Heart left ventricle (tissue), 16 donors: ENCODE results near the gene BBS4. TPM values are rescaled to one million over a fixed set of nuclear protein-coding genes. Genes with fewer than 3 reads are reported as not detected.

Source experiments
- ATAC-seq, 4 donors: fragments of 200-7000 bp; cut with Tn5 transposase; one replicate each; pipeline ENCODE4 v1.9.1; 2020 to 2022; ENCODE audit warnings: moderate library complexity in 4 of 4, mild to moderate bottlenecking in 3 of 4, moderate number of reproducible peaks in 1 of 4
- DNase-seq, 5 donors: peaks; one replicate each; pipeline ENCODE4 v3.0.0-alpha.2; 2020
- H3K27ac ChIP-seq, 12 donors: fragments of 200-600 bp; sonication (generic) in 4 of 12; one replicate each; pipeline versions ENCODE4 v1.5.0 to v1.8.0; 2016 to 2022; ENCODE audit warnings: mild to moderate bottlenecking in 2 of 12
- H3K27me3 ChIP-seq, 9 donors: fragments of 200-600 bp; sonication (generic) in 2 of 9; one replicate each; pipeline versions ENCODE4 v1.5.1 to v1.8.0; 2016 to 2022; ENCODE audit warnings: mild to moderate bottlenecking in 3 of 9
- H3K36me3 ChIP-seq, 9 donors: fragments of 200-600 bp; sonication (generic) in 2 of 9; one replicate each; pipeline versions ENCODE4 v1.5.0 to v1.8.0; 2018 to 2022; ENCODE audit warnings: mild to moderate bottlenecking in 2 of 9
- H3K4me1 ChIP-seq, 12 donors: fragments of 200-600 bp; sonication (generic) in 4 of 12; one replicate each; pipeline versions ENCODE4 v1.5.0 to v1.8.0; 2016 to 2022; ENCODE audit warnings: mild to moderate bottlenecking in 3 of 12
- H3K4me3 ChIP-seq, 12 donors: fragments of 200-600 bp; sonication (generic) in 4 of 12; one replicate each; pipeline versions ENCODE4 v1.5.0 to v1.8.0; 2017 to 2022; ENCODE audit warnings: mild to moderate bottlenecking in 9 of 12, moderate library complexity in 4 of 12
- H3K9me3 ChIP-seq, 12 donors: fragments of 200-600 bp; sonication (generic) in 4 of 12; one replicate each; pipeline versions ENCODE4 v1.5.0 to v1.8.0; 2016 to 2022; ENCODE audit warnings: mild to moderate bottlenecking in 1 of 12
- CTCF ChIP-seq, 12 donors: fragments of 200-600 bp; sonication (generic) in 4 of 12; IDR thresholded peaks; one replicate each; pipeline versions ENCODE4 v1.5.0 to v1.8.0; 2018 to 2022; ENCODE audit warnings: antibody characterized with exemption in 12 of 12, mild to moderate bottlenecking in 5 of 12
- POLR2A ChIP-seq, 2 donors: fragments of 450-650 bp; IDR thresholded peaks; one replicate each; pipeline ENCODE4 v1.6.1; 2017; ENCODE audit warnings: antibody characterized with exemption in 2 of 2, mild to moderate bottlenecking in 2 of 2, moderate library complexity in 2 of 2
- WGBS, 4 donors: extraction: QIAGEN DNeasy Blood & Tissue Kit in 2 of 4; methylation state at CpG; one replicate each; pipeline versions ENCODE4 v1.1.5 to v1.1.7; 2013 to 2018; 5-methylcytosine and 5-hydroxymethylcytosine counted together
- intact Hi-C, 10 donors: fragments of 100-400 bp; cut with DNase I; formaldehyde crosslinking; loops; one replicate each; pipeline versions ENCODE4 v1.11.1 to v1.14.2; 2022
- polyA plus RNA-seq, 2 donors: library from polyadenylated mRNA; stranded (reverse); fragments of 200-250 nt; gene quantifications; one replicate each; pipeline ENCODE4 v1.2.3, GENCODE V29; 2013
- total RNA-seq, 9 donors: library from RNA; depleted of rRNA in 2 of 9; stranded (reverse); fragments of >200 nt in 2 of 9; fragmentation: NEBNext Ultra II Directional in 3 of 9; extraction: Animal tissue kit (Norgen Biotek cat#: 25700) in 3 of 9; gene quantifications; one replicate each; pipeline versions ENCODE4 v1.1.0 to v1.2.4, GENCODE V29; 2016 to 2023
- donor health status: ischemic (EF 13 %, LVEDD 7.1; RV severe dilation, severe dysfunction).
- donor health status: healthy with polysubstance abuse.
- donor health status: DM: no; HTN: yes; CAD: no.
- donor health status: DM: no; HTN: no; CAD: no.
- donor health status: ischemic (EF 25% LVEDD 6.9; RV normal size, moderate dysfunction).
- donor health status: ischemic (EF 25% LVEDD 5.7; RV mildly dilated, moderate dysfunction).
- donor health status: healthy.
- donor health status: DM: yes; HTN: yes; CAD: no.
- donor health status: ischemic (EF 35%, LVEDD 5.7; RV mildly dilated, moderate dysfunction).
- donor health status: nonischemic (EF 11% LVEDD 7.7; RV severe dilation, severe dysfunction).
- donor health status: DM: yes; HTN: yes; CAD: no.
- donor health status: PGD.
- donor health status: ischemic (EF 29% LVEDD 5.4; RV normal size, mild dysfunction).
- donor health status: nonischemic (EF 23%, LVEDD 6.1; RV moderate dilation, normal function).

Gene BBS4
- total and polyA plus RNA-seq, 11 donors = 5.5 to 19.4 (median 12.7) TPM

- peaks cover 0 to 24% (median 10%) of the 10 kb centered on the region in 12 donors for H3K9me3 ChIP-seq
These were observed 78.6 kb downstream of the BBS4 start for GRCh38 chr15:72764656-72765055.

GRCh38 chr15:72766025-72766424 lies 80.0 kb downstream of the BBS4 start:
- H3K36me3 ChIP-seq = peaks cover 0 to 100% (median 70%) of the 10 kb centered on the region in 9 donors

More at GRCh38 chr15:72764656-72765055, 78.6 kb downstream of the BBS4 start:
- 89 to 92% (median 92%) methylated on average over 3 of the region's 3 CpGs for WGBS, 4 donors
- no peak overlapping the region for H3K27ac ChIP-seq
- intact Hi-C loops = no loop called here
- H3K27me3 ChIP-seq = no peaks in the 10 kb centered on the region
- H3K4me1 ChIP-seq = peaks cover 0 to 10% (median 0%) of the 10 kb centered on the region in 12 donors
- H3K36me3 ChIP-seq = peaks cover 0 to 100% (median 68%) of the 10 kb centered on the region in 9 donors
- TF ChIP-seq CTCF (IDR thresholded peaks at IDR 0.05) (no peak), POLR2A (IDR thresholded peaks at IDR 0.05) (no peak)
- no peak overlapping the region for H3K4me3 ChIP-seq
- DNase-seq (no peak), ATAC-seq (no peak)

GRCh38 chr15:72766780-72767179 lies 80.8 kb downstream of the BBS4 start:
- DNase-seq = no peak
- 96 to 99% (median 98%) methylated on average over 2 of the region's 2 CpGs for WGBS, 4 donors
- Histone ChIP-seq H3K4me1 (peaks cover 0 to 10% (median 0%) of the 10 kb centered on the region in 12 donors), H3K27ac (no peak overlapping the region), H3K36me3 (peaks cover 0 to 99% (median 70%) of the 10 kb centered on the region in 9 donors), H3K4me3 (no peak overlapping the region), H3K27me3 (no peaks in the 10 kb centered on the region), H3K9me3 (peaks cover 0 to 24% (median 10%) of the 10 kb centered on the region in 12 donors)
- no peak for ATAC-seq
- intact Hi-C loops = no loop called here
- no peak for TF ChIP-seq CTCF (IDR thresholded peaks at IDR 0.05)
- no peak for TF ChIP-seq POLR2A (IDR thresholded peaks at IDR 0.05)

More at GRCh38 chr15:72766025-72766424, 80.0 kb downstream of the BBS4 start:
- DNase-seq (no peak), ATAC-seq (no peak)
- 96 to 100% (median 98%) methylated on average over 2 of the region's 2 CpGs for WGBS, 4 donors
- Histone ChIP-seq H3K27ac (no peak overlapping the region), H3K4me1 (peaks cover 0 to 10% (median 0%) of the 10 kb centered on the region in 12 donors), H3K4me3 (no peak overlapping the region), H3K9me3 (peaks cover 0 to 24% (median 10%) of the 10 kb centered on the region in 12 donors), H3K27me3 (no peaks in the 10 kb centered on the region)
- TF ChIP-seq POLR2A (IDR thresholded peaks at IDR 0.05) (no peak), CTCF (IDR thresholded peaks at IDR 0.05) (no peak)
- intact Hi-C loops = no loop called here

GRCh38 chr15:72770673-72771328 lies 84.8 kb downstream of the BBS4 start:
- intact Hi-C loops = no loop called here
- ATAC-seq = no peak
- Histone ChIP-seq H3K4me1 (peaks cover 0 to 16% (median 0%) of the 10 kb centered on the region in 12 donors), H3K4me3 (no peak overlapping the region), H3K27ac (no peak overlapping the region), H3K27me3 (no peaks in the 10 kb centered on the region), H3K9me3 (peaks cover 0 to 24% (median 10%) of the 10 kb centered on the region in 12 donors), H3K36me3 (peaks cover 0 to 97% (median 78%) of the 10 kb centered on the region in 9 donors)
- DNase-seq = no peak
- TF ChIP-seq CTCF (IDR thresholded peaks at IDR 0.05) = no peak
- TF ChIP-seq POLR2A (IDR thresholded peaks at IDR 0.05) = no peak
- WGBS, 4 donors = 83 to 89% (median 87%) methylated on average over 6 of the region's 6 CpGs
